ENCODE data around the gene EDRF1.

- no peak for TF ChIP-seq EZH2 (IDR thresholded peaks at IDR 0.05; ENCODE audit: borderline replicate concordance, low read depth, low read length, poor library complexity, severe bottlenecking)
- TF ChIP-seq, protein P1, sequence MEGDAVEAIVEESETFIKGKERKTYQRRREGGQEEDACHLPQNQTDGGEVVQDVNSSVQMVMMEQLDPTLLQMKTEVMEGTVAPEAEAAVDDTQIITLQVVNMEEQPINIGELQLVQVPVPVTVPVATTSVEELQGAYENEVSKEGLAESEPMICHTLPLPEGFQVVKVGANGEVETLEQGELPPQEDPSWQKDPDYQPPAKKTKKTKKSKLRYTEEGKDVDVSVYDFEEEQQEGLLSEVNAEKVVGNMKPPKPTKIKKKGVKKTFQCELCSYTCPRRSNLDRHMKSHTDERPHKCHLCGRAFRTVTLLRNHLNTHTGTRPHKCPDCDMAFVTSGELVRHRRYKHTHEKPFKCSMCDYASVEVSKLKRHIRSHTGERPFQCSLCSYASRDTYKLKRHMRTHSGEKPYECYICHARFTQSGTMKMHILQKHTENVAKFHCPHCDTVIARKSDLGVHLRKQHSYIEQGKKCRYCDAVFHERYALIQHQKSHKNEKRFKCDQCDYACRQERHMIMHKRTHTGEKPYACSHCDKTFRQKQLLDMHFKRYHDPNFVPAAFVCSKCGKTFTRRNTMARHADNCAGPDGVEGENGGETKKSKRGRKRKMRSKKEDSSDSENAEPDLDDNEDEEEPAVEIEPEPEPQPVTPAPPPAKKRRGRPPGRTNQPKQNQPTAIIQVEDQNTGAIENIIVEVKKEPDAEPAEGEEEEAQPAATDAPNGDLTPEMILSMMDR (conservative IDR thresholded peaks at IDR 0.05; ENCODE audit: low read depth, low read length) = no peak
Measured at GRCh38 chr10:125812128-125812750, 92.7 kb downstream of the EDRF1 start.

All from A673 (cell line).